ENCODE measurements around the gene CCNY. TPM values are rescaled to one million over a fixed set of nuclear protein-coding genes. Genes with fewer than 3 reads are reported as not detected.

CCNY gene
- total and polyA plus RNA-seq, 2 donors (not counting 1 experiment from before 2014, with no cell fraction given), result 34.1 to 64.9 TPM

DNA sequence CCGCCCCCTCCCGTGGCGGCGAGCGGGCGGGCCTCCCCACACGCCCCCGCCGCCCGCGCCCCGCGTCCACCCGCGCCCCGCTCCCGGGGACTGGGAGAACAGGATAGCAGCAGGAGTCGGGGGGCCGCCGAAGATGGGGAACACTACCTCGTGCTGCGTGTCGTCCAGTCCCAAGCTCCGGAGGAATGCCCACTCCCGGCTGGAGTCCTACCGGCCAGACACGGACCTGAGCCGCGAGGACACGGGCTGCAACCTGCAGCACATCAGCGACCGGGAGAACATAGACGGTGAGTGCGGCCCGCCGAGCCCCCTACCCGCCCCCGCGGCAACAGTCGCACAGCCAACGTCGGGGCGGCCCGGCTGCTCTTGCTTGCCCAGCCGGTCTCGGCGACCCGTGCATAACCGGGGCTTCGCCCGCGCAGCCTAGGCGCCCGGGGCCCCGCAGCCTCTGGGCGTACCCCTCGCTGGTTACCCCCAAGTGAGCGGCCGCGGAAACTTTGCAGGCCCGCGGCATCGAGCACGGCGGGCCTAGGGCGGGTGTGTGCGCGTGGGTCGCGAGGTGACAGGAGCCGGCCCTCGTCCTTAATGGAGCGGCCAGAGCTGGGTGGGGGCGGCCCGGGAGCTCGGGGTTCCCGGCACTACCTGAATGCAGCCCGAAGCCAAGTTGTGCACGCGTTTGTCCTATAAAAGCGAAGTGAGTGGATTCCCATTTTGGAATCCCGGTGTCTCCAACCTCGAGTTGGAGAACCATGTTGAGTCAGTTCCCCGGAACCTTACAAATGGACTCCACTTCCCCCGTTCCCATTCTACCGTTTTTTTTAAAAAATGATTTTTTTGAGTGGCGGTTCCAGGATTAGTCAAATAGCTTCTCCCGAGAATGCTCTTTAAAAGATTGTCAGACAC lies 863 bp downstream of the CCNY start:
- H3K9me3 ChIP-seq (ENCODE audit: control extremely low read depth in 1 of 3, control insufficient read depth in 2 of 3, insufficient read depth in 1 of 3, low read length in 2 of 3), result no peaks in the 10 kb centered on the region
- H2AFZ ChIP-seq (ENCODE audit: insufficient read depth, low read depth, low read length, poor library complexity, severe bottlenecking), result peak overlapping the region; percentile 78
- Mint-ChIP-seq H3K4me3 (peak overlapping the region; percentile 87), H3K4me1 (peaks cover 63% of the 10 kb centered on the region), H3K27ac (peak overlapping the region; percentile 82), H3K27me3 (no peaks in the 10 kb centered on the region), H3K9me3 (ENCODE audit: insufficient read depth) (no peaks in the 10 kb centered on the region)
- peaks cover 0 to 6% of the 10 kb centered on the region in 2 experiments for H3K36me3 ChIP-seq (replicated peaks in 1 of 2; ENCODE audit: control extremely low read depth in 1 of 2, control insufficient read depth in 1 of 2, extremely low read depth in 1 of 2, insufficient read depth in 2 of 2, low read length in 1 of 2)
- no peaks in the 10 kb centered on the region for H3K27me3 ChIP-seq (replicated peaks in 1 of 4; ENCODE audit: control extremely low read depth in 1 of 4, control insufficient read depth in 3 of 4, insufficient read depth in 4 of 4, low read length in 3 of 4)
- peaks cover 66% of the 10 kb centered on the region for H3K79me2 ChIP-seq (ENCODE audit: control insufficient read depth, insufficient read depth, low read length)
- under 1% methylated on average over 85 of the region's 88 CpGs for WGBS (ENCODE audit: insufficient coverage)
- peak overlapping the region; percentile 50 to 78 (median 67) for H3K4me3 ChIP-seq (ENCODE audit: control extremely low read depth in 1 of 5, extremely low read depth in 1 of 5, insufficient read depth in 1 of 5, low read depth in 2 of 5, low read length in 4 of 5)
- intact Hi-C loops (cut with micrococcal nuclease), result loop anchor here (1.0 to 5.0 kb wide), 6 partner anchors 42 to 305 kb away; partner anchors contain the start of genes CUL2 and FZD8
- peak overlapping the region in 1 of 2 donors; percentile 54 for H3K27ac ChIP-seq (ENCODE audit: low read length in 2 of 2)
- peaks cover 42% of the 10 kb centered on the region for H4K20me1 ChIP-seq (ENCODE audit: control insufficient read depth, insufficient read depth, low read length, poor library complexity, severe bottlenecking)
- H3K9ac ChIP-seq (ENCODE audit: low read length), result peak overlapping the region; percentile 66
- ChIA-PET CTCF (interaction anchor here (1.0 to 1.5 kb wide), 2 partner anchors 14 to 142 kb away, joined by 3 to 4 read pairs; no protein-coding TSS in a partner anchor), POLR2A (interaction anchor here (0.6 kb wide), 1 partner anchor 188 kb away, joined by 3 read pairs; no protein-coding TSS in a partner anchor)
- TF ChIP-seq, protein P1, sequence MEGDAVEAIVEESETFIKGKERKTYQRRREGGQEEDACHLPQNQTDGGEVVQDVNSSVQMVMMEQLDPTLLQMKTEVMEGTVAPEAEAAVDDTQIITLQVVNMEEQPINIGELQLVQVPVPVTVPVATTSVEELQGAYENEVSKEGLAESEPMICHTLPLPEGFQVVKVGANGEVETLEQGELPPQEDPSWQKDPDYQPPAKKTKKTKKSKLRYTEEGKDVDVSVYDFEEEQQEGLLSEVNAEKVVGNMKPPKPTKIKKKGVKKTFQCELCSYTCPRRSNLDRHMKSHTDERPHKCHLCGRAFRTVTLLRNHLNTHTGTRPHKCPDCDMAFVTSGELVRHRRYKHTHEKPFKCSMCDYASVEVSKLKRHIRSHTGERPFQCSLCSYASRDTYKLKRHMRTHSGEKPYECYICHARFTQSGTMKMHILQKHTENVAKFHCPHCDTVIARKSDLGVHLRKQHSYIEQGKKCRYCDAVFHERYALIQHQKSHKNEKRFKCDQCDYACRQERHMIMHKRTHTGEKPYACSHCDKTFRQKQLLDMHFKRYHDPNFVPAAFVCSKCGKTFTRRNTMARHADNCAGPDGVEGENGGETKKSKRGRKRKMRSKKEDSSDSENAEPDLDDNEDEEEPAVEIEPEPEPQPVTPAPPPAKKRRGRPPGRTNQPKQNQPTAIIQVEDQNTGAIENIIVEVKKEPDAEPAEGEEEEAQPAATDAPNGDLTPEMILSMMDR (IDR thresholded peaks at IDR 0.05), result no peak
- TF ChIP-seq EZH2 (IDR thresholded peaks at IDR 0.05; ENCODE audit: borderline replicate concordance, insufficient read depth, low read depth, low read length, poor library complexity, severe bottlenecking), result no peak
- peak; percentile 56 for DNase-seq
- peak; percentile 7 for ATAC-seq (ENCODE audit: low read depth)
- H3K4me1 ChIP-seq (ENCODE audit: control insufficient read depth in 2 of 2, insufficient read depth in 2 of 2, low read length in 2 of 2), result peaks cover 43% of the 10 kb centered on the region in 2 donors
- peak overlapping the region; percentile 94 for H3K4me2 ChIP-seq (replicated peaks; ENCODE audit: low read depth, low read length, poor library complexity, severe bottlenecking)

DNA sequence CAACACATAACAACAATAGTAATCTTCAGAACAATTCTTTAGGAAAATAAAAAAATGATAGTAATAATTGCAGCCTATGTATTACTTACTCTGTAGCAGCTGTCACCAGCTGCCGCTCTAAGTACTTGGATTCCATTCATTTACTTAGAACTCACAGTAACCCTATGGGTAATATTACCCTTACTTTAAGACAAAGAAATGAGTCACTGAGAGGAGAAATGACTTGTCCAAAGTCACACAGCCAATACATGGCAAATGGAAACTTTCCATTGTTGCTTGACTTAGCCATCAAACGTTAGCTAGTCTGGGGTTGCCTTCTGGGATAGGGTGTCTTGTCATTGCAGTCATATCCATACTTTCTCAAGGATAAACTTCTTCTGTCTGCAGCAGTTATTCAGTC lies 3.6 kb downstream of the CCNY start:
- peaks cover 63% of the 10 kb centered on the region for H3K4me1 Mint-ChIP-seq
- no peak overlapping the region for H3K4me2 ChIP-seq (replicated peaks; ENCODE audit: low read depth, low read length, poor library complexity, severe bottlenecking)
- no peak overlapping the region for H3K4me3 ChIP-seq (ENCODE audit: control extremely low read depth in 1 of 5, extremely low read depth in 1 of 5, insufficient read depth in 1 of 5, low read depth in 2 of 5, low read length in 4 of 5)
- H3K9me3 Mint-ChIP-seq (ENCODE audit: insufficient read depth), result no peaks in the 10 kb centered on the region
- H3K27me3 ChIP-seq (replicated peaks in 1 of 4; ENCODE audit: control extremely low read depth in 1 of 4, control insufficient read depth in 3 of 4, insufficient read depth in 4 of 4, low read length in 3 of 4), result no peaks in the 10 kb centered on the region
- H2AFZ ChIP-seq (ENCODE audit: insufficient read depth, low read depth, low read length, poor library complexity, severe bottlenecking), result no peak overlapping the region
- ChIA-PET POLR2A (no interaction called here), CTCF (no interaction called here)
- peak overlapping the region; percentile 59 for H3K27ac Mint-ChIP-seq
- peak overlapping the region; percentile 30 for H3K4me3 Mint-ChIP-seq
- H3K27me3 Mint-ChIP-seq, result no peaks in the 10 kb centered on the region
- intact Hi-C loops (cut with micrococcal nuclease), result loop anchor here (5.0 kb wide), 1 partner anchor 302 kb away; the partner anchor contains the start of gene FZD8
- TF ChIP-seq, protein P1 (IDR thresholded peaks at IDR 0.05), result no peak
- TF ChIP-seq EZH2 (IDR thresholded peaks at IDR 0.05; ENCODE audit: borderline replicate concordance, insufficient read depth, low read depth, low read length, poor library complexity, severe bottlenecking), result no peak
- H4K20me1 ChIP-seq (ENCODE audit: control insufficient read depth, insufficient read depth, low read length, poor library complexity, severe bottlenecking), result peaks cover 38% of the 10 kb centered on the region
- H3K27ac ChIP-seq (ENCODE audit: low read length in 2 of 2), result peak overlapping the region in 1 of 2 donors; percentile 36
- peaks cover 0 to 4% of the 10 kb centered on the region in 2 experiments for H3K36me3 ChIP-seq (replicated peaks in 1 of 2; ENCODE audit: control extremely low read depth in 1 of 2, control insufficient read depth in 1 of 2, extremely low read depth in 1 of 2, insufficient read depth in 2 of 2, low read length in 1 of 2)
- no peaks in the 10 kb centered on the region for H3K9me3 ChIP-seq (ENCODE audit: control extremely low read depth in 1 of 3, control insufficient read depth in 2 of 3, insufficient read depth in 1 of 3, low read length in 2 of 3)
- peaks cover 39 to 41% of the 10 kb centered on the region in 2 donors for H3K4me1 ChIP-seq (ENCODE audit: control insufficient read depth in 2 of 2, insufficient read depth in 2 of 2, low read length in 2 of 2)
- no CpG with 5 or more reads among the region's 2 CpGs for WGBS (ENCODE audit: insufficient coverage)
- H3K79me2 ChIP-seq (ENCODE audit: control insufficient read depth, insufficient read depth, low read length), result peaks cover 69% of the 10 kb centered on the region
- no peak for DNase-seq
- ATAC-seq (ENCODE audit: low read depth), result no peak
- H3K9ac ChIP-seq (ENCODE audit: low read length), result no peak overlapping the region
